ENCODE results near the gene SLC7A8.

- TF ChIP-seq CTCF (conservative IDR thresholded peaks at IDR 0.05; ENCODE audit: low read depth in 2 of 2) = no peak
- no peak for TF ChIP-seq EZH2 (IDR thresholded peaks at IDR 0.05; ENCODE audit: low read depth, unreplicated experiment)
- no peak for TF ChIP-seq POLR2AphosphoS5 (IDR thresholded peaks at IDR 0.05; ENCODE audit: low read depth)
- TF ChIP-seq ZNF114 (CRISPR knock-in tag; IDR thresholded peaks at IDR 0.05) = no peak
- TF ChIP-seq EZH2phosphoT487 (IDR thresholded peaks at IDR 0.05; ENCODE audit: unreplicated experiment) = no peak
- TF ChIP-seq JUNB (IDR thresholded peaks at IDR 0.05; ENCODE audit: unreplicated experiment) = no peak
- no peak for TF ChIP-seq CREB1 (CRISPR knock-in tag; IDR thresholded peaks at IDR 0.05; ENCODE audit: low read depth)
- TF ChIP-seq NANOG (IDR thresholded peaks at IDR 0.05; ENCODE audit: borderline replicate concordance) = no peak
- TF ChIP-seq, protein P1, sequence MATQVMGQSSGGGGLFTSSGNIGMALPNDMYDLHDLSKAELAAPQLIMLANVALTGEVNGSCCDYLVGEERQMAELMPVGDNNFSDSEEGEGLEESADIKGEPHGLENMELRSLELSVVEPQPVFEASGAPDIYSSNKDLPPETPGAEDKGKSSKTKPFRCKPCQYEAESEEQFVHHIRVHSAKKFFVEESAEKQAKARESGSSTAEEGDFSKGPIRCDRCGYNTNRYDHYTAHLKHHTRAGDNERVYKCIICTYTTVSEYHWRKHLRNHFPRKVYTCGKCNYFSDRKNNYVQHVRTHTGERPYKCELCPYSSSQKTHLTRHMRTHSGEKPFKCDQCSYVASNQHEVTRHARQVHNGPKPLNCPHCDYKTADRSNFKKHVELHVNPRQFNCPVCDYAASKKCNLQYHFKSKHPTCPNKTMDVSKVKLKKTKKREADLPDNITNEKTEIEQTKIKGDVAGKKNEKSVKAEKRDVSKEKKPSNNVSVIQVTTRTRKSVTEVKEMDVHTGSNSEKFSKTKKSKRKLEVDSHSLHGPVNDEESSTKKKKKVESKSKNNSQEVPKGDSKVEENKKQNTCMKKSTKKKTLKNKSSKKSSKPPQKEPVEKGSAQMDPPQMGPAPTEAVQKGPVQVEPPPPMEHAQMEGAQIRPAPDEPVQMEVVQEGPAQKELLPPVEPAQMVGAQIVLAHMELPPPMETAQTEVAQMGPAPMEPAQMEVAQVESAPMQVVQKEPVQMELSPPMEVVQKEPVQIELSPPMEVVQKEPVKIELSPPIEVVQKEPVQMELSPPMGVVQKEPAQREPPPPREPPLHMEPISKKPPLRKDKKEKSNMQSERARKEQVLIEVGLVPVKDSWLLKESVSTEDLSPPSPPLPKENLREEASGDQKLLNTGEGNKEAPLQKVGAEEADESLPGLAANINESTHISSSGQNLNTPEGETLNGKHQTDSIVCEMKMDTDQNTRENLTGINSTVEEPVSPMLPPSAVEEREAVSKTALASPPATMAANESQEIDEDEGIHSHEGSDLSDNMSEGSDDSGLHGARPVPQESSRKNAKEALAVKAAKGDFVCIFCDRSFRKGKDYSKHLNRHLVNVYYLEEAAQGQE (IDR thresholded peaks at IDR 0.05; ENCODE audit: unreplicated experiment) = no peak
- TF ChIP-seq ZNF331 (CRISPR knock-in tag; IDR thresholded peaks at IDR 0.05; ENCODE audit: low read depth) = no peak
- TF ChIP-seq STAT1 (IDR thresholded peaks at IDR 0.05; ENCODE audit: unreplicated experiment) = no peak
- TF ChIP-seq ZNF462 (CRISPR knock-in tag; IDR thresholded peaks at IDR 0.05) = no peak
- TF ChIP-seq, protein P2, sequence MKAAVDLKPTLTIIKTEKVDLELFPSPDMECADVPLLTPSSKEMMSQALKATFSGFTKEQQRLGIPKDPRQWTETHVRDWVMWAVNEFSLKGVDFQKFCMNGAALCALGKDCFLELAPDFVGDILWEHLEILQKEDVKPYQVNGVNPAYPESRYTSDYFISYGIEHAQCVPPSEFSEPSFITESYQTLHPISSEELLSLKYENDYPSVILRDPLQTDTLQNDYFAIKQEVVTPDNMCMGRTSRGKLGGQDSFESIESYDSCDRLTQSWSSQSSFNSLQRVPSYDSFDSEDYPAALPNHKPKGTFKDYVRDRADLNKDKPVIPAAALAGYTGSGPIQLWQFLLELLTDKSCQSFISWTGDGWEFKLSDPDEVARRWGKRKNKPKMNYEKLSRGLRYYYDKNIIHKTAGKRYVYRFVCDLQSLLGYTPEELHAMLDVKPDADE (IDR thresholded peaks at IDR 0.05) = no peak
Observed at GRCh38 chr14:23163830-23164229, 19.6 kb downstream of the SLC7A8 start.
